Activated T-helper 1 cell treated with Interleukin-2 at 50 U/mL for 16 hours (primary cell): ENCODE data around the gene ASB2.
A peak's percentile ranks its signal among the peaks of the same experiment; 100 is the strongest.

Source experiments
- DNase-seq: peaks from one replicate; pipeline ENCODE4 v3.0.0-alpha.2; 2020; ENCODE audit warnings: low read depth

ASB2 gene

GRCh38 chr14:93905623-93906022 lies 70.7 kb downstream of the ASB2 start:
- no peak for DNase-seq

GRCh38 chr14:93903342-93904184 lies 72.8 kb downstream of the ASB2 start:
- no peak for DNase-seq

- DNase-seq = no peak
These were observed 73.6 kb downstream of the ASB2 start for GRCh38 chr14:93902619-93903307.

- no peak for DNase-seq
These were observed 74.6 kb downstream of the ASB2 start for GRCh38 chr14:93901813-93902212.

- DNase-seq = no peak
These were observed 77.6 kb downstream of the ASB2 start for GRCh38 chr14:93898731-93899130.

GRCh38 chr14:93898081-93898611 lies 78.2 kb downstream of the ASB2 start:
- DNase-seq = no peak

- DNase-seq = no peak
These were observed 78.9 kb downstream of the ASB2 start for GRCh38 chr14:93897476-93897845.

- DNase-seq = no peak
These were observed 81.3 kb downstream of the ASB2 start for GRCh38 chr14:93895023-93895604.

DNA sequence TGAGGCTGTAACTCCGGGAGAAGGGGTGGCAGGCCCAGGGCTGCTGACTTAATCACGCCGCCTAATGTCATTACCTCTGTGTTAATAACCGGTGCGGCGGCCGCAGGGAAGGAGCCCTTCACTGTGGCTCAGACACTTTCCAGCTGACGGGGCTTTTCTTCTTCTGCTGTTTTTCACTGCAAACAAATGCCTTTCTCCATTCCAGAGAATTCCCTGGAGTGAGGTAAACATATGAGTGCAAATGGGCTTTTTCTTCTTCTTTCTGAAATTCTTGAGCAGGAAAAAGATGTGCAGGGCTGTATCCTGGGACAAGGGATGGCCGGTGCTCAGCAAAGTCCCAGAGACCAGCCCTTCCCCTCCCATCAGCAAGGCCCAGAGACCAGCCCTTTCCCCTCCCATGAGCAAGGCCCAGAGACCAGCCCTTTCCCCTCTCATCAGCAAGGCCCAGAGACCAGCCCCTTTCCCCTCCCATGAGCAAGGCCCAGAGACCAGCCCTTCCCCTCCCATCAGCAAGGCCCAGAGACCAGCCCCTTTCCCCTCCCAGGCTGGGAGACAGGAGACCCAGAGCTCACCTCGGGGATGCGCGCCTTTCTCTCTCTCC lies 82.6 kb downstream of the ASB2 start:
- DNase-seq = no peak

GRCh38 chr14:93892923-93893558 lies 83.3 kb downstream of the ASB2 start:
- peak; percentile 40 for DNase-seq

DNA sequence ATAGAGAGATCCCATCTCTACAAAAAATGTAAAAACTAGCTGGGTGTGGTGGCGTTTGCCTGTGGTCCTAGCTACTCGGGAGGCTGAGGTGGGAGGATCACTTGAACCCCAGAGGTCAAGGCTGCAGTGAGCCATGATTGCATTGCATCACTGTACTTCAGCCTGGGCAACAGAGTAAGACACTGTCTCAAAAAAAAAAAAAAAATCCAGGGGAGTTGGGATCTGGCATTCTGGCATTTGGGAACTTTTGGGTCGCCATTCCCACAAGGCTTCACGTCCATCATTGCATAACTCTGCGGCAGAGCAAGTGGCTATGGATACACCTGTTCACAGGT lies 83.9 kb downstream of the ASB2 start:
- no peak for DNase-seq

- DNase-seq = no peak
These were observed 84.4 kb downstream of the ASB2 start for GRCh38 chr14:93891756-93892504.

DNA sequence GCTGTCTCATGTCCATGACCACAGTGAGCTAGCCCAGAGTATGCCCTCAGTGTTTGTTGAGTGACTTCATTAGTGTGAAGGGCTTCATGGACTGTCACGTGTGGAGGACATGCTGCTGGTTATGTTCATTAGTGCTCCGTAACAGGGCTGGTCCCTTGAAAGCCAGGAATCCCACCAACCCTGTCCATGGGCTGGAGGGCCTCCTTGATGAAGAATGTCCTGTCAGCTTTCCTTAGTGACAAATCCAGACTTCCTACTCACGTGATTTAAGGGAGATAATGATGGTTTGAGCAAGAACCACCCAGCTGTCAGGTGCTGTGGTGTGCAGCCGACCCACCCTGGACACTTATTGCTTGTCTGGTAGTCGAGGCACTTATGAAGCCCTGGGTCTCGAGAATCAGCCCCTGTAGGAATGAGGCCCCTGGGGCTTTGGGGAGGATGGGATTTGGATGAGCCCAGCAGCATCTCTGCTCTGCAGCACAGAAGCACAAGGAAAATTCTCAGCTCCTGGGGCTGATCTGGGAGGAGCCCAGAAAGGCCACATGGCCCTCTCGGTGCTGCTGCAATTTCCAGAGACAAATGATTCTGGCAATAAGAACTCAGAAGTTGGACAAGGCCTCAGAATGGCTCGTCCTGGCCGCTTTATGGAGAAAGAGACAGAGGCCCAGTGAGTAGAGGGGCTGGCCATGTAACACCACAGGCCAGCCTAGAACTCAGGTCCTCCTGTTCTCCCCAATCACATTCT lies 86.5 kb downstream of the ASB2 start:
- no peak for DNase-seq

DNA sequence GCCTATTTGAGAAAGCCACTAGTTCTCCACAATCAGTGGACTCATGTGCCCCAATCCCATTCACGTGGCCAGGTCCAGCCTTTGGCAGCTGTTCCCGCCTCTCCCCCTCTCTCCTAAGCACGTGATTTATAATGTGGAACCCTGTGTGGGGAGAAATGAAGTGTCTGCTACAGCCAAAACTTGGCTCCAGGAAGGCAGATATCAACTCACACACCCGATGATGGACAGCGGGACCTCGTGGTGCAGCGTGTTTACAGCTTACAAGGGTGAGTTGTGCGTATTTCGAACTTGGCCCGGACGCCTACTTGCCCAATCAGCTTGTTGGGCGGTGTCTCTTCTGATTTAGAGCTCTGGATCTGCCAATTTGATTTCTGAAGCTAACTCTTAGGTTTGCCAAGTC lies 87.4 kb downstream of the ASB2 start:
- no peak for DNase-seq

DNA sequence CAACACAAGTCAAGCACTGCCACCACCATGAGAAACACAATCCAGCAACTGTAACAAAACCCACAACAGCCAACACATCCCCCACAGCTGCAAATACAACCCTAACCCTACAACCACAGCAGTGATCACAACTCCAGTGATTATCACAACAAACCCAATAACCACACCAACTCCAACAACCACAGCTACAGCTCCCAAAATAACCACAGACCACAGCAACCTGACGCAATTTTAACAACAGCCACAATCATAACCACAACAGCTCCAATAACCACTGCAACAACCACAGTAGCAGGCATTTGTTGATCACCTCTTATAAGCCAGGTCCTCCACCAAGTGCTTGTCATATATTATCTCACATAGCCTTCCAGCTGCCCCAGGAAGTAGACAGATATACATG lies 91.4 kb downstream of the ASB2 start:
- no peak for DNase-seq
